GM12874 (cell line): ENCODE results near the gene TMSB4X.
A peak's percentile ranks its signal among the peaks of the same experiment; 100 is the strongest.

Source experiments
- TF ChIP-seq, protein P1 (sequence below): IDR thresholded peaks from 2 replicates; pipeline ENCODE4 v1.5.1; 2011; ENCODE audit warnings: low read depth, mild to moderate bottlenecking, control low read depth, low read length, moderate library complexity; ENCODE audit not compliant: insufficient read depth

The TMSB4X gene

DNA sequence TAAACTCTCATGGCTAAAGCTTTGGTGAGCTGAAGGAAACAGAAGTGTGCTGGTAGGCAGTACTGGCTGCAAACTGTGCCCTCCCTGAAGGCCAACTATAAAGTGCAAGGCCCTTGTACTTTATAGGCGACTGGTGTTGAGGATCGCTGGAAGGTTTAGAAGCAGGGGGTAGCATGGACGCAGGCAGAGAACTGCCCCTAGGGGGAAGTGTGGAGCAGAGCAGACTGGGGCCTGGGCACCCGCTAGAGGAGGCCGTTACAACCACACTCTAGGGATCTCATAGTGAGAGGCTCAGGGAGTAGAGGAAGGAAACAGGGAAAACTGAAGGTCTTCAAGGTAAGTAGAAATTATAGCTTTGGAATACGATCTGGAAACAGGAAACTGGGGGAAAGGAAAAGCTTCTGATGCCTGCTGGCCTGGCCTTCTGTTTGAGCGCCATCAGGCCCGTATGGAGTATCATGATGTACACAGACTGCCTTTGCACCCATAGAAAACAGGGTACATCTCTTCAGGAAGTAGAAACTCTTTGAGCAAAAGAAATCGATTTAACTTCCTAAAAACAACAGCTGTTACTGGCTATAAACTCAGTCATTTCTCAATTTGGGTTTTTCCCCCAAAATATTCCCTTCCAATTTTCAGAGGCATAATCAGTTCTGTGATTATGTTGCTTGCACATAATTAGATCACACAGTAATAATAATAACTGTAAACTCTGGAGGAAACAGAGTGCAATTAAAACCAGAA, 23.9 kb upstream of the TMSB4X start:
- TF ChIP-seq, protein P1, sequence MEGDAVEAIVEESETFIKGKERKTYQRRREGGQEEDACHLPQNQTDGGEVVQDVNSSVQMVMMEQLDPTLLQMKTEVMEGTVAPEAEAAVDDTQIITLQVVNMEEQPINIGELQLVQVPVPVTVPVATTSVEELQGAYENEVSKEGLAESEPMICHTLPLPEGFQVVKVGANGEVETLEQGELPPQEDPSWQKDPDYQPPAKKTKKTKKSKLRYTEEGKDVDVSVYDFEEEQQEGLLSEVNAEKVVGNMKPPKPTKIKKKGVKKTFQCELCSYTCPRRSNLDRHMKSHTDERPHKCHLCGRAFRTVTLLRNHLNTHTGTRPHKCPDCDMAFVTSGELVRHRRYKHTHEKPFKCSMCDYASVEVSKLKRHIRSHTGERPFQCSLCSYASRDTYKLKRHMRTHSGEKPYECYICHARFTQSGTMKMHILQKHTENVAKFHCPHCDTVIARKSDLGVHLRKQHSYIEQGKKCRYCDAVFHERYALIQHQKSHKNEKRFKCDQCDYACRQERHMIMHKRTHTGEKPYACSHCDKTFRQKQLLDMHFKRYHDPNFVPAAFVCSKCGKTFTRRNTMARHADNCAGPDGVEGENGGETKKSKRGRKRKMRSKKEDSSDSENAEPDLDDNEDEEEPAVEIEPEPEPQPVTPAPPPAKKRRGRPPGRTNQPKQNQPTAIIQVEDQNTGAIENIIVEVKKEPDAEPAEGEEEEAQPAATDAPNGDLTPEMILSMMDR = peak; percentile 79

DNA sequence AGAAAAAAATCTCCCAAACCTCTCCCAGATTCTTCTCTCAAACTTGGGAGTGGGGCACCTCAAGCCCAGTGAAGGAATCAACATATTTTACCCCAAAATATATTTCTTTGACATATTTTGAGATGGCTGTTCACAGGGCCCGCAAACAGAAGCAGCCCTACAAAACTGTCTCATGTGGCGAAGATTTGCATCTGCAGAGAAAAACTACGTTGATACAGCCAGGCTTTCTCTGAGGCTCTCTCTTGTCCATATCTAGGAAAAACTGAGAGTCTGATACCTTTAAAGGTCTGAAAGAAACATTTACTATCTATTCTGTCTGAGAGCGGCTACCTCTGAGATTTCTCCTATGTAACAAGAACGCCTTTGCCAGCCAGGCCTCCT, 23.3 kb upstream of the TMSB4X start:
- TF ChIP-seq, protein P1 = no peak

DNA sequence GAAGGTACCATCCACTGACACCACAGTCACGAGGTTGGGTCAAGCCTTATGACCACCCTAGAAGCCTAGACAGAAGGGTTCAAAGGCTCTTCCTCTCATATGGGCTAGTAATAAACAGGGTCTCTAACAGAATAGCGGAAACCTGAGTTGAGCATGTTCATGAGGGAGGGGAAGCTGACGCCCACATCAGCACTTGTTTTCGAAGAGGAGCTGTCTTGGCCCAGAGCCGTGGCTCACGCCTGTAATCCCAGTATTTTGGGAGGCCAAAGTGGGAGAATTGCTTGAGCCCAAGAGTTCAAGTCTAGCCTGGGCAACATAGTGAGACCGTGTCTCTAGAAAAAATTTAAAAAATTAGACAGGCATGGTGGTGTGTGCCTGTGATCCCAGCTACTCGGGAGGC, 21.5 kb upstream of the TMSB4X start:
- TF ChIP-seq, protein P1 = no peak

DNA sequence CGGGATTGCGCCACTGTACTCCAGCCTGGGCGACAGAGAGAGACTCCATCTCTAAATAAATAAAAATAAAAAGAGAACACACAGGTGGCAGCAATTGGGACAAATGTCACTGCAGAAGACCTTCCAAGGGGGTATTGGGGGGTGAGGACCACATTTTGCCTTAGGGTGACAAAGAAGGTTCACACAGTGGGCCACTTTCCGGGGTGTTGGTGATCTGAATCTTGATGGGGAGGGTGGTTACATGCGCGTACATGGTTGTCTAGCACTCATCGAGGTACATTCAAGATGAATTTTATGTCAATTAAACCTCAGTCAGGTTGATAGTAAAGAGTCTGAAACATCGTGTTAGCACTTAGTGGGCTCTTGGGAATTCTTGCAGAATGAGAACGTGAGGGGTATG, 20.5 kb upstream of the TMSB4X start:
- TF ChIP-seq, protein P1 = no peak

DNA sequence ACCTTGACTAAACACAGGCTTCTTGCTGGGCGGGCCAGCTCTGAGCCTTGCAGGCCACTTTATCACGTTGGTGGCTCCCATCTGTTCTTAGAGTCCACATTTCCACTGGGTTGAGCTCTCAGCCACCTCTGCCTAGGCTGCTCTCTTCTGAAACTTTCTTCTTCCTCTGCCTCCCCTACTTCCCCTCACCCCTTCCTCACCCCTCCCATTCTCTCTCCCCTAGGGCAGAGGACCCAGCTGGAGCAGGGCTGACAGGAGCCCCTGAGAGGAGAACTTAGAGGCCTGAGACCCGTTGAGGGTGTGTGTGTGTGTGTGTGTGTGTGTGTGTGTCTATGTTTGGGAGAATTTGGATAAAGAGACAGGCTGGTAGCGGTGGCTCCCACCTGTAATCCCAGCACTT, 19.9 kb upstream of the TMSB4X start:
- TF ChIP-seq, protein P1 = no peak

DNA sequence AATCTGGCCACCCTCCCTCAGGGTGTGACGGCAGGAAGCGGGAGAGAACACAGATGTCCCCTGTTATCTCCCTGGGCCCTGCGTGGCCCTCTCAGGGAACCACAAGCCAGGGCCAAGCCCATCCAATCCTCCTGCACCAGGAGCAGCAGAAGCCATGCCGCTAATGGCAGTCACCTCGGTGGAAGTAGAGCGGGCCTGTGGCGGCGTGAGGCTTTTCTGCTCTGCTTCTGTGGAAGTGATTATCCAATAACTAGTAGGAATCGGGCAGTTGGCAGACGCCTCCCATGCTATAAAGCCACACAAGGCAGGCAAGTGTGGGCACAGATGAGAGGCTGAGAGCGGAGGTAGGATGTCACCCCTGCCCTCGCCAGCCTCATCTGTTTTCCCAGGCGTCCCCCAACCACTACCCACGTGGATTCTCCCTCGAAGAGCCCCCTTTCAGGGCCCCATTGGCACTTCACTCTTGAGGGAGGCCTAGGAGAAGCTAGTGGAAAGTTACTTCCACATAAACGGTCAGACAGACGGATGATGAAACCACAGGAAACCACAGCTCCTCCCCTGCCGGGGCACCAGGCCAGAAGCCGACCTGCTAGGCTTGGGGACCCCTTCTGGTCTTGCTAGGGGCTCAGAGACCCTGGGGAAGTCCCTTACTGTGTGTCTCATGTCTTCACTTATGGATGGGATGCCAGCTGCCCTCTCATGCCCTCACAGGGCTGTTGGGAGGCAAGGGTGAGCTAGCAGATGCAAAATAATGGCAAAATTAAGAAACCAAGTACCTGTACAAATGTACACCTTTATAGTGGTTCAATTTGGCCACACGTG, 18.8 kb upstream of the TMSB4X start:
- TF ChIP-seq, protein P1 = no peak

DNA sequence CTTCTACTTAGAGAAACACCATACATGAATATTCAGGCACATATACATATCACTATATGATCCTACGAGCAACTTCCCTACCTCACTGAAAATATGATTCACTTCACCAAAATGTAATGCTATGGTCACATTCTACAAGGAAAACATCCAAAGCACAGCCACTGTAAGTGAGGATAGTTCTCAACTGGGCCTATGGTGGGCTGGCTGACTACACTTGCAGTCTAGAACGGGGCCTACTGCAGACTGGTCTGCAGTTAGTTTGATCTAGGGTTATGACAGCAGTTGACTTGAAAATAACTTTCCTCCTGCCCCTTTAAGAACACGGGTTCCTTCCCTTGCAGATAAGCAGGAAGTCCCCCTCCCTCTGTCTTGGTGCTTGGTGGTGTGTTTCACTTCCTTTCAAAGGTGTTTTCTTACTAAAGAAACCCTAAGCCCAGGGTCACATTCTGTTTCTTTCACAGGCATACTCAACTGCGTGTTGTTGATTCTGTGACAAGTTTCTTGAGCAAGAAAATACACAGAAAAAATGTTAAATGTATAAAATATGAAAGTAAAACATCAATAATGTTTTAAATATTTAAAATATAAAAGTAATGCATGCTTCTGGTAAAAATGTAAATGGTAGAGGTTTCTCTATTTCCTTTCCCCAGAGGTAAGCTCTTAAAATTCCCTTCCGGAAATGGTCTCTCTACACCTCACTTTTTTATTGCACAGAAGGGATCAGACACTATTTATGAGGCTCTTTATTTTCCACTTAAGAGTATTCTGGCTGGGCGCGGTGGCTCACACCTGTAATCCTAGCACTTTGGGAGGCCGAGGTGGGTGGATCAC, 18.0 kb upstream of the TMSB4X start:
- TF ChIP-seq, protein P1 = no peak
